ENCODE measurements around the gene HMCN1.
A peak's percentile ranks its signal among the peaks of the same experiment; 100 is the strongest.
"Not testable (repeated sequence)": the region's sequence is repeated elsewhere in the genome, so short reads cannot be mapped to it uniquely, and the experiment has no call there.

HMCN1 gene

DNA sequence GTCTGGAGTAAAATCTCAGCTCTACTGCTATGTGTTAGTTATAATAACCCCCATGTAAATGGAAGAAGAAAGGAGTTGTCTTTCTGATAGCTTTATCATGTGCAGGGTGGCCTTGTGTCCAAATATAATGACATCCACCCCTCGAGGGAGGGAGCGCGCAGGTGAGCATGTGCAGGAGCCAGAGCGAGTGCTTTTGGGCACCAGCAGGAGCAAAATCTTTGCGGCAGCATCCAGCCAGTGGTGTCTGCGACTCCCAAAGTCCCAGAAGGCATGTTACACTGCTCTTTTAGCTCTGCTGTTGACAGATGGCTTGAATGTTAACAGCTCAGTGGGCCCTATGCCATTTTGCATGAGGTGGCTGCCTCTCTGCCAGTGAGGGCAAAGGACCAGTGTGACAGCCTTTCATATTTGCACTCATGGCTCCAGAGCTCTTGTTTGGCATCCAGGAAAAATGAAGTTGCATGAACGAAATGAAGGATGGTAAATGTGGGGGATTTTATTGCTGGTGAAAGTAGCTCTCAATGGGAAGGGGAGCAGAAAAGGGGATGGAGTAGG is 146.7 kb downstream of the HMCN1 start:
- Histone ChIP-seq H4K8ac (ENCODE audit: low read length) (no peak overlapping the region), H3K18ac (ENCODE audit: low read depth in 1 of 2, low read length in 2 of 2) (no peak overlapping the region), H3K79me1 (replicated peaks; ENCODE audit: low read length, poor library complexity, severe bottlenecking) (no peaks in the 10 kb centered on the region), H4K91ac (ENCODE audit: low read length) (no peak overlapping the region), H3K36me3 (ENCODE audit: control insufficient read depth in 1 of 2, insufficient read depth in 2 of 2, low read depth in 1 of 2, low read length in 2 of 2) (peaks cover 5 to 19% of the 10 kb centered on the region in 2 experiments), H3K4ac (ENCODE audit: low read depth in 1 of 2, low read length in 2 of 2) (no peak overlapping the region), H2BK5ac (ENCODE audit: low read depth, low read length, poor library complexity, severe bottlenecking) (no peak overlapping the region), H3K27ac (ENCODE audit: low read length, poor library complexity, severe bottlenecking) (no peak overlapping the region), H2BK15ac (ENCODE audit: low read depth, poor library complexity, severe bottlenecking) (no peak overlapping the region), H3K4me2 (ENCODE audit: low read length, poor library complexity, severe bottlenecking) (no peak overlapping the region), H2AK5ac (ENCODE audit: low read length, severe bottlenecking) (no peak overlapping the region), H3K14ac (ENCODE audit: low read length in 2 of 2) (peak overlapping the region in 1 of 2 experiments; percentile 41), H2BK12ac (ENCODE audit: low read length in 2 of 2) (no peak overlapping the region), H2AFZ (ENCODE audit: low read depth, low read length) (no peak overlapping the region), H2BK120ac (ENCODE audit: low read depth, low read length) (no peak overlapping the region), H3K23ac (ENCODE audit: low read length in 2 of 2) (no peak overlapping the region), H3K9me3 (ENCODE audit: control insufficient read depth, low read length) (no peaks in the 10 kb centered on the region), H3K4me3 (ENCODE audit: insufficient read depth in 1 of 2, low read depth in 1 of 2, low read length in 2 of 2) (no peak overlapping the region), H3K27me3 (ENCODE audit: control insufficient read depth in 1 of 2, insufficient read depth in 1 of 2, low read length in 2 of 2) (no peaks in the 10 kb centered on the region), H3K9ac (ENCODE audit: low read length) (no peak overlapping the region), H3K4me1 (ENCODE audit: control insufficient read depth, insufficient read depth, low read depth, low read length) (no peaks in the 10 kb centered on the region)
- DNase-seq = no peak
- WGBS = 96% methylated on average over 7 of the region's 7 CpGs

DNA sequence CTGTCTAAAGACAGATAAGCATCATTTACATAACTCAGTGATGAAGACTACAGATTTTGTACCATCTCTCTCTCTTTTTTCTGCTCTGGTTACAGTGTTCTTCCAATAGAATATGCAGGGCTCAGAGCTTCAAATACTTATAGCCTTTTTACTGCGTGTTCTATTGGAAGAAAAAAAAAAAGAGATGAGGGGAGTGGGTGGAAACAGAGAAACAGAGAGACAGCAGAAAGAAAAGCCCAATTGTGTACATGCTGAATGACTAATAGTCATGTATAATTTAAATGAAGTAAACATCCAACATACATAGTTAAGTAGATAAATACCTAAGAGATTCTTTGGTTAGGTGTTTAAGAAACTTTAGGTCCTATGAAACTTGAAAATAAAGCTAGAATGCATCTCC is 151.9 kb downstream of the HMCN1 start:
- no peak overlapping the region for H3K27ac ChIP-seq (ENCODE audit: low read length, poor library complexity, severe bottlenecking)
- 100% methylated on average over 1 of the region's 1 CpG for WGBS
- H3K27me3 ChIP-seq (ENCODE audit: control insufficient read depth in 1 of 2, insufficient read depth in 1 of 2, low read length in 2 of 2) = no peaks in the 10 kb centered on the region
- H3K4me2 ChIP-seq (ENCODE audit: low read length, poor library complexity, severe bottlenecking) = no peak overlapping the region
- no peak overlapping the region for H4K91ac ChIP-seq (ENCODE audit: low read length)
- no peak overlapping the region for H3K4ac ChIP-seq (ENCODE audit: low read depth in 1 of 2, low read length in 2 of 2)
- H2BK120ac ChIP-seq (ENCODE audit: low read depth, low read length) = no peak overlapping the region
- no peak overlapping the region for H3K9ac ChIP-seq (ENCODE audit: low read length)
- H3K79me1 ChIP-seq (replicated peaks; ENCODE audit: low read length, poor library complexity, severe bottlenecking) = no peaks in the 10 kb centered on the region
- H3K4me3 ChIP-seq (ENCODE audit: insufficient read depth in 1 of 2, low read depth in 1 of 2, low read length in 2 of 2) = no peak overlapping the region
- H3K9me3 ChIP-seq (ENCODE audit: control insufficient read depth, low read length) = no peaks in the 10 kb centered on the region
- no peak overlapping the region for H3K14ac ChIP-seq (ENCODE audit: low read length in 2 of 2)
- peaks cover 2 to 5% of the 10 kb centered on the region in 2 experiments for H3K36me3 ChIP-seq (ENCODE audit: control insufficient read depth in 1 of 2, insufficient read depth in 2 of 2, low read depth in 1 of 2, low read length in 2 of 2)
- no peak overlapping the region for H4K8ac ChIP-seq (ENCODE audit: low read length)
- no peaks in the 10 kb centered on the region for H3K4me1 ChIP-seq (ENCODE audit: control insufficient read depth, insufficient read depth, low read depth, low read length)
- no peak overlapping the region for H3K18ac ChIP-seq (ENCODE audit: low read depth in 1 of 2, low read length in 2 of 2)
- H2BK15ac ChIP-seq (ENCODE audit: low read depth, poor library complexity, severe bottlenecking) = no peak overlapping the region
- no peak for DNase-seq
- no peak overlapping the region for H2AK5ac ChIP-seq (ENCODE audit: low read length, severe bottlenecking)
- no peak overlapping the region for H2AFZ ChIP-seq (ENCODE audit: low read depth, low read length)
- no peak overlapping the region for H2BK5ac ChIP-seq (ENCODE audit: low read depth, low read length, poor library complexity, severe bottlenecking)
- no peak overlapping the region for H3K23ac ChIP-seq (ENCODE audit: low read length in 2 of 2)
- no peak overlapping the region for H2BK12ac ChIP-seq (ENCODE audit: low read length in 2 of 2)

DNA sequence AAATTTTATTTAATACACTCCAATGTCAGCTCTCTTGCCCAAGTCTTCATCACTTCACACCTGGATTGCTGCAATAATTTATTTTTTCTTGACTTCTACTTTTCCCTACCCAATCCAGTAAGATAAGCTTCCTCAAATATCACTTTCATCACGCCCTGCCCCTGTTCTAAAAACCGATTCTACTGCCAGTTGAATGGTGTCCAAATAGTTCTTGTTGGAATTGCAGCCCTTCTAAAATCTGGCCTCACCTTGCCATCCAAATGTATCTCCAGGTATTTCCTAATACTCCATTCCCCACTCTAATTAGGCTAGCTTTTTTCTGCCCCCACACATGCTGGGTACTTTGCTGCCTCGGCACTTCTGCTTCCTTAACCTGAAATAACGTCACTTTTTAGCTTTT is 152.5 kb downstream of the HMCN1 start:
- no peak overlapping the region for H3K14ac ChIP-seq (ENCODE audit: low read length in 2 of 2)
- DNase-seq = no peak
- no peak overlapping the region for H2AK5ac ChIP-seq (ENCODE audit: low read length, severe bottlenecking)
- no peaks in the 10 kb centered on the region for H3K36me3 ChIP-seq (ENCODE audit: control insufficient read depth in 1 of 2, insufficient read depth in 2 of 2, low read depth in 1 of 2, low read length in 2 of 2)
- no peaks in the 10 kb centered on the region for H3K27me3 ChIP-seq (ENCODE audit: control insufficient read depth in 1 of 2, insufficient read depth in 1 of 2, low read length in 2 of 2)
- H4K91ac ChIP-seq (ENCODE audit: low read length) = no peak overlapping the region
- no peak overlapping the region for H4K8ac ChIP-seq (ENCODE audit: low read length)
- no peak overlapping the region for H2BK15ac ChIP-seq (ENCODE audit: low read depth, poor library complexity, severe bottlenecking)
- H3K79me1 ChIP-seq (replicated peaks; ENCODE audit: low read length, poor library complexity, severe bottlenecking) = no peaks in the 10 kb centered on the region
- H3K23ac ChIP-seq (ENCODE audit: low read length in 2 of 2) = no peak overlapping the region
- H3K9ac ChIP-seq (ENCODE audit: low read length) = no peak overlapping the region
- no peak overlapping the region for H3K4me2 ChIP-seq (ENCODE audit: low read length, poor library complexity, severe bottlenecking)
- H3K27ac ChIP-seq (ENCODE audit: low read length, poor library complexity, severe bottlenecking) = no peak overlapping the region
- H2BK5ac ChIP-seq (ENCODE audit: low read depth, low read length, poor library complexity, severe bottlenecking) = no peak overlapping the region
- no peak overlapping the region for H2BK120ac ChIP-seq (ENCODE audit: low read depth, low read length)
- no peak overlapping the region for H3K18ac ChIP-seq (ENCODE audit: low read depth in 1 of 2, low read length in 2 of 2)
- H3K4ac ChIP-seq (ENCODE audit: low read depth in 1 of 2, low read length in 2 of 2) = no peak overlapping the region
- H2AFZ ChIP-seq (ENCODE audit: low read depth, low read length) = no peak overlapping the region
- no peak overlapping the region for H3K4me3 ChIP-seq (ENCODE audit: insufficient read depth in 1 of 2, low read depth in 1 of 2, low read length in 2 of 2)
- H3K9me3 ChIP-seq (ENCODE audit: control insufficient read depth, low read length) = no peaks in the 10 kb centered on the region
- 97% methylated on average over 4 of the region's 4 CpGs for WGBS
- no peak overlapping the region for H2BK12ac ChIP-seq (ENCODE audit: low read length in 2 of 2)
- no peaks in the 10 kb centered on the region for H3K4me1 ChIP-seq (ENCODE audit: control insufficient read depth, insufficient read depth, low read depth, low read length)

DNA sequence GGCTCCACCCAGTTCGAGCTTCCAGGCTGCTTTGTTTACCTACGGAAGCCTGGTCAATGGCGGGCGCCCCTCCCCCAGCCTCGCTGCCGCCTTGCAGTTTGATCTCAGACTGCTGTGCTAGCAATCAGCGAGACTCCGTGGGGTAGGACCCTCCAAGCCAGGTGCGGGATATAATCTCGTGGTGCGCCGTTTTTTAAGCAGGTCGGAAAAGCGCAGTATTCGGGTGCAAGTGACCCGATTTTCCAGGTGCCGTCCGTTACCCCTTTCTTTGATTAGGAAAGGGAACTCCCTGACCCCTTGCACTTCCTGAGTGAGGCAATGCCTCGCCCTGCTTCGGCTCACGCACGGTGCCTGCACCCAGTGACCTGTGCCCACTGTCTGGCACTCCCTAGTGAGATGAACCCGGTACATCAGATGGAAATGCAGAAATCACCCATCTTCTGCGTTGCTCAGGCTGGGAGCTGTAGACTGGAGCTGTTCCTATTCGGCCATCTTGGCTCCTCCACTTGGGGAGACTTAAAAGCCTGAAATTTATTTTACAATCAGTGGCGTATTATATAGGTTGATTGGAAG is 158.7 kb downstream of the HMCN1 start:
- not testable (repeated sequence) for H3K36me3 ChIP-seq (ENCODE audit: control insufficient read depth in 1 of 2, insufficient read depth in 2 of 2, low read depth in 1 of 2, low read length in 2 of 2); H3K4ac ChIP-seq (ENCODE audit: low read depth in 1 of 2, low read length in 2 of 2); H4K91ac ChIP-seq (ENCODE audit: low read length); DNase-seq; H3K27me3 ChIP-seq (ENCODE audit: control insufficient read depth in 1 of 2, insufficient read depth in 1 of 2, low read length in 2 of 2); H2AK5ac ChIP-seq (ENCODE audit: low read length, severe bottlenecking); H3K9ac ChIP-seq (ENCODE audit: low read length); H3K14ac ChIP-seq (ENCODE audit: low read length in 2 of 2); H3K4me1 ChIP-seq (ENCODE audit: control insufficient read depth, insufficient read depth, low read depth, low read length); H2BK5ac ChIP-seq (ENCODE audit: low read depth, low read length, poor library complexity, severe bottlenecking); H2BK12ac ChIP-seq (ENCODE audit: low read length in 2 of 2); H3K4me2 ChIP-seq (ENCODE audit: low read length, poor library complexity, severe bottlenecking); H3K23ac ChIP-seq (ENCODE audit: low read length in 2 of 2); H2BK15ac ChIP-seq (ENCODE audit: low read depth, poor library complexity, severe bottlenecking); H2AFZ ChIP-seq (ENCODE audit: low read depth, low read length); H3K4me3 ChIP-seq (ENCODE audit: insufficient read depth in 1 of 2, low read depth in 1 of 2, low read length in 2 of 2); H3K79me1 ChIP-seq (replicated peaks; ENCODE audit: low read length, poor library complexity, severe bottlenecking); H3K27ac ChIP-seq (ENCODE audit: low read length, poor library complexity, severe bottlenecking); H2BK120ac ChIP-seq (ENCODE audit: low read depth, low read length); H3K18ac ChIP-seq (ENCODE audit: low read depth in 1 of 2, low read length in 2 of 2); H4K8ac ChIP-seq (ENCODE audit: low read length); H3K9me3 ChIP-seq (ENCODE audit: control insufficient read depth, low read length)
- 96% methylated on average over 26 of the region's 26 CpGs for WGBS
